ENCODE measurements around the gene ASPN. TPM values are rescaled to one million over a fixed set of nuclear protein-coding genes. Genes with fewer than 3 reads are reported as not detected.

ASPN gene
- total RNA-seq, 1 donor from 2014 or later, result not detected

GRCh38 chr9:92483627-92484545 is 1.6 kb upstream of the ASPN start:
- no peak for TF ChIP-seq CTCF (IDR thresholded peaks at IDR 0.05; ENCODE audit: unreplicated experiment)
- no peak overlapping the region for H3K4me3 Mint-ChIP-seq (ENCODE audit: unreplicated experiment)
- no peak for DNase-seq (ENCODE audit: low spot score)
- no peak overlapping the region for H3K27ac Mint-ChIP-seq (ENCODE audit: unreplicated experiment)
- H3K9me3 Mint-ChIP-seq (ENCODE audit: unreplicated experiment), result no peaks in the 10 kb centered on the region
- peaks cover 7% of the 10 kb centered on the region for H3K4me1 Mint-ChIP-seq (ENCODE audit: unreplicated experiment)
- H3K36me3 Mint-ChIP-seq (ENCODE audit: low read depth, unreplicated experiment), result no peaks in the 10 kb centered on the region
- H3K27me3 Mint-ChIP-seq (ENCODE audit: unreplicated experiment), result no peaks in the 10 kb centered on the region

GRCh38 chr9:92482805-92483204 is 499 bp upstream of the ASPN start:
- Mint-ChIP-seq H3K4me3 (ENCODE audit: unreplicated experiment) (no peak overlapping the region), H3K36me3 (ENCODE audit: low read depth, unreplicated experiment) (no peaks in the 10 kb centered on the region), H3K27ac (ENCODE audit: unreplicated experiment) (no peak overlapping the region), H3K9me3 (ENCODE audit: unreplicated experiment) (no peaks in the 10 kb centered on the region), H3K4me1 (ENCODE audit: unreplicated experiment) (peaks cover 7% of the 10 kb centered on the region), H3K27me3 (ENCODE audit: unreplicated experiment) (no peaks in the 10 kb centered on the region)
- no peak for TF ChIP-seq CTCF (IDR thresholded peaks at IDR 0.05; ENCODE audit: unreplicated experiment)
- DNase-seq (ENCODE audit: low spot score), result no peak

GRCh38 chr9:92480986-92481633 is 1.2 kb downstream of the ASPN start:
- no peak overlapping the region for H3K27ac Mint-ChIP-seq (ENCODE audit: unreplicated experiment)
- DNase-seq (ENCODE audit: low spot score), result no peak
- no peaks in the 10 kb centered on the region for H3K36me3 Mint-ChIP-seq (ENCODE audit: low read depth, unreplicated experiment)
- peaks cover 7% of the 10 kb centered on the region for H3K4me1 Mint-ChIP-seq (ENCODE audit: unreplicated experiment)
- H3K4me3 Mint-ChIP-seq (ENCODE audit: unreplicated experiment), result no peak overlapping the region
- TF ChIP-seq CTCF (IDR thresholded peaks at IDR 0.05; ENCODE audit: unreplicated experiment), result no peak
- H3K9me3 Mint-ChIP-seq (ENCODE audit: unreplicated experiment), result no peaks in the 10 kb centered on the region
- H3K27me3 Mint-ChIP-seq (ENCODE audit: unreplicated experiment), result no peaks in the 10 kb centered on the region

GRCh38 chr9:92480291-92480771 is 2.0 kb downstream of the ASPN start:
- DNase-seq (ENCODE audit: low spot score), result no peak
- H3K4me1 Mint-ChIP-seq (ENCODE audit: unreplicated experiment), result peaks cover 7% of the 10 kb centered on the region
- H3K27me3 Mint-ChIP-seq (ENCODE audit: unreplicated experiment), result no peaks in the 10 kb centered on the region
- no peaks in the 10 kb centered on the region for H3K36me3 Mint-ChIP-seq (ENCODE audit: low read depth, unreplicated experiment)
- no peak overlapping the region for H3K4me3 Mint-ChIP-seq (ENCODE audit: unreplicated experiment)
- no peak overlapping the region for H3K27ac Mint-ChIP-seq (ENCODE audit: unreplicated experiment)
- TF ChIP-seq CTCF (IDR thresholded peaks at IDR 0.05; ENCODE audit: unreplicated experiment), result no peak
- H3K9me3 Mint-ChIP-seq (ENCODE audit: unreplicated experiment), result no peaks in the 10 kb centered on the region

- no peak for TF ChIP-seq CTCF (IDR thresholded peaks at IDR 0.05; ENCODE audit: unreplicated experiment)
- H3K9me3 Mint-ChIP-seq (ENCODE audit: unreplicated experiment), result no peaks in the 10 kb centered on the region
- H3K27me3 Mint-ChIP-seq (ENCODE audit: unreplicated experiment), result no peaks in the 10 kb centered on the region
- H3K4me1 Mint-ChIP-seq (ENCODE audit: unreplicated experiment), result peaks cover 7% of the 10 kb centered on the region
- no peak for DNase-seq (ENCODE audit: low spot score)
- no peak overlapping the region for H3K27ac Mint-ChIP-seq (ENCODE audit: unreplicated experiment)
- H3K36me3 Mint-ChIP-seq (ENCODE audit: low read depth, unreplicated experiment), result no peaks in the 10 kb centered on the region
- no peak overlapping the region for H3K4me3 Mint-ChIP-seq (ENCODE audit: unreplicated experiment)
Observed at GRCh38 chr9:92479346-92479745, 3.0 kb downstream of the ASPN start.
